H1 (cell line): ENCODE data around the gene UBQLN3. TPM values are rescaled to one million over a fixed set of nuclear protein-coding genes. Genes with fewer than 3 reads are reported as not detected.

Experiments used
- CTCF ChIA-PET: fragments of 300-600 bp; sonication (Branson Sonifier 250); formaldehyde crosslinking; loops from one replicate; lab custom pipeline; 2021; ENCODE audit not compliant: partially characterized antibody; lab: Charles Lee
- POLR2A ChIA-PET: fragments of 300-600 bp; sonication (Branson Sonifier 250); formaldehyde crosslinking; loops from one replicate; lab custom pipeline; 2021; ENCODE audit warnings: inconsistent platforms; ENCODE audit not compliant: partially characterized antibody; lab: Charles Lee
- DNase-seq, 2 experiments: peaks; one replicate each; pipeline versions ENCODE4 v3.0.0 to v3.0.0-alpha.2; 2010 to 2022; ENCODE audit warnings: low spot score in 2 of 2, low read depth in 1 of 2, mixed read lengths in 1 of 2
- FAIRE-seq: peaks from 2 replicates; lab custom pipeline; 2011; peaks lifted over from hg19 to GRCh38; lab: Jason Lieb, UNC
- H2AFZ ChIP-seq: 2 replicates; pipeline ENCODE4 v1.8.1; 2012; ENCODE audit warnings: low read length, inconsistent platforms
- H2AK5ac ChIP-seq: 2 replicates; pipeline ENCODE4 v1.6.1; 2013; ENCODE audit warnings: low read depth, low read length
- H2BK120ac ChIP-seq: replicated peaks from 2 replicates; pipeline ENCODE3; 2013; ENCODE audit warnings: low read depth, low read length, inconsistent platforms
- H2BK12ac ChIP-seq: 2 replicates; pipeline ENCODE4 v1.6.1; 2013; ENCODE audit warnings: low read depth, low read length
- H2BK15ac ChIP-seq: 2 replicates; pipeline ENCODE4 v1.6.1; 2013; ENCODE audit warnings: low read length
- H2BK20ac ChIP-seq: 2 replicates; pipeline ENCODE4 v1.6.1; 2013; ENCODE audit warnings: low read length
- H2BK5ac ChIP-seq: 2 replicates; pipeline ENCODE4 v1.6.1; 2013; ENCODE audit warnings: low read depth, low read length
- H3K14ac ChIP-seq: 2 replicates; pipeline ENCODE4 v1.6.1; 2013; ENCODE audit warnings: inconsistent platforms; ENCODE audit not compliant: insufficient read length
- H3K18ac ChIP-seq: 2 replicates; pipeline ENCODE4 v1.6.1; 2013; ENCODE audit warnings: low read length; ENCODE audit errors: extremely low read depth
- H3K23ac ChIP-seq: 2 replicates; pipeline ENCODE4 v1.6.1; 2013; ENCODE audit warnings: inconsistent platforms; ENCODE audit not compliant: insufficient read length
- H3K23me2 ChIP-seq: 2 replicates; pipeline ENCODE4 v1.6.1; 2013; ENCODE audit warnings: low read depth, low read length
- H3K27ac ChIP-seq: 2 replicates; pipeline ENCODE4 v1.6.1; 2011; ENCODE audit warnings: low read depth, low read length, inconsistent platforms
- H3K27me3 ChIP-seq, 4 experiments: replicated peaks in 1 of 4; 1 replicate in 1 of 4; 2 replicates in 3 of 4; pipeline versions ENCODE4 v1.6.1 to v1.8.1; 2011 to 2013; ENCODE audit warnings: low read length in 3 of 4, mild to moderate bottlenecking in 3 of 4, inconsistent platforms in 2 of 4, mixed read lengths in 2 of 4, moderate library complexity in 1 of 4; ENCODE audit not compliant: control insufficient read depth in 3 of 4, insufficient read depth in 3 of 4; ENCODE audit errors: extremely low read depth in 1 of 4
- H3K36me3 ChIP-seq, 4 experiments: 2 replicates each; pipeline versions ENCODE4 v1.6.1 to v1.8.1; 2011 to 2013; ENCODE audit warnings: mild to moderate bottlenecking in 4 of 4, low read length in 3 of 4, moderate library complexity in 2 of 4, control low read depth in 1 of 4, inconsistent platforms in 1 of 4; ENCODE audit not compliant: insufficient read depth in 4 of 4, control insufficient read depth in 2 of 4
- H3K4ac ChIP-seq: replicated peaks from 2 replicates; pipeline ENCODE3; 2013; ENCODE audit warnings: low read length, low read depth, mixed read lengths, inconsistent platforms; ENCODE audit not compliant: insufficient read length
- H3K4me1 ChIP-seq, 4 experiments: replicated peaks in 1 of 4; 1 replicate in 1 of 4; 2 replicates in 3 of 4; pipeline versions ENCODE4 v1.6.1 to v1.8.1; 2011 to 2013; ENCODE audit warnings: low read length in 3 of 4, inconsistent platforms in 2 of 4, mixed read lengths in 1 of 4; ENCODE audit not compliant: insufficient read depth in 4 of 4, control insufficient read depth in 3 of 4
- H3K4me2 ChIP-seq, 2 experiments: 2 replicates each; pipeline versions ENCODE4 v1.6.1 to v1.8.1; 2011 to 2013; ENCODE audit warnings: low read depth in 2 of 2, low read length in 2 of 2, control low read depth in 1 of 2, inconsistent platforms in 1 of 2, mild to moderate bottlenecking in 1 of 2; ENCODE audit not compliant: insufficient read depth in 1 of 2
- H3K4me3 ChIP-seq, 4 experiments: fragments of 200-600, 300-600 bp in 1 of 4; sonication (generic), shearing (Covaris generic), sonication (Bioruptor Twin) in 1 of 4; 2 replicates each; pipeline versions ENCODE4 v1.5.1 to v1.8.1; 2011 to 2016; ENCODE audit warnings: low read length in 4 of 4, low read depth in 3 of 4, control low read depth in 2 of 4, inconsistent platforms in 2 of 4, mild to moderate bottlenecking in 2 of 4, mixed read lengths in 1 of 4, moderate library complexity in 1 of 4; ENCODE audit not compliant: insufficient read depth in 2 of 4; ENCODE audit errors: extremely low read depth in 1 of 4
- H3K56ac ChIP-seq: replicated peaks from 2 replicates; pipeline ENCODE3; 2013; ENCODE audit warnings: low read depth, mild to moderate bottlenecking, mixed read lengths, low read length, inconsistent platforms; ENCODE audit not compliant: insufficient read length
- H3K79me1 ChIP-seq: 2 replicates; pipeline ENCODE4 v1.6.1; 2013; ENCODE audit warnings: low read depth, low read length, control low read depth
- H3K79me2 ChIP-seq, 2 experiments: 2 replicates each; pipeline versions ENCODE4 v1.6.1 to v1.8.1; 2012 to 2013; ENCODE audit warnings: low read length in 2 of 2, mild to moderate bottlenecking in 2 of 2, inconsistent platforms in 1 of 2; ENCODE audit not compliant: insufficient read depth in 2 of 2, control insufficient read depth in 1 of 2
- H3K9ac ChIP-seq, 4 experiments: replicated peaks in 1 of 4; 1 replicate in 1 of 4; 2 replicates in 3 of 4; pipeline versions ENCODE4 v1.6.1 to v1.8.1; 2011 to 2013; ENCODE audit warnings: low read depth in 3 of 4, low read length in 3 of 4, control low read depth in 2 of 4, mild to moderate bottlenecking in 2 of 4, moderate library complexity in 2 of 4, inconsistent platforms in 1 of 4; ENCODE audit errors: extremely low read depth in 1 of 4
- H3K9me3 ChIP-seq, 2 experiments: 2 replicates each; pipeline versions ENCODE4 v1.6.1 to v1.8.1; 2012 to 2013; ENCODE audit warnings: mild to moderate bottlenecking in 2 of 2, moderate library complexity in 2 of 2, control low read depth in 1 of 2, inconsistent platforms in 1 of 2, low read depth in 1 of 2, low read length in 1 of 2, mixed read lengths in 1 of 2; ENCODE audit not compliant: insufficient read depth in 2 of 2
- H4K20me1 ChIP-seq, 2 experiments: replicated peaks in 1 of 2; 2 replicates each; pipeline versions ENCODE3 to v1.8.1; 2011 to 2013; ENCODE audit warnings: inconsistent platforms in 2 of 2, low read length in 2 of 2, mild to moderate bottlenecking in 1 of 2; ENCODE audit not compliant: insufficient read depth in 2 of 2, control insufficient read depth in 1 of 2
- H4K5ac ChIP-seq: 2 replicates; pipeline ENCODE4 v1.6.1; 2013; ENCODE audit warnings: low read length, low read depth, mixed read lengths, inconsistent platforms; ENCODE audit not compliant: insufficient read length
- H4K8ac ChIP-seq: 2 replicates; pipeline ENCODE4 v1.8.0; 2013; ENCODE audit warnings: mild to moderate bottlenecking, moderate library complexity, low read length, inconsistent platforms; ENCODE audit not compliant: insufficient read depth; ENCODE audit errors: extremely low read depth
- H4K91ac ChIP-seq: replicated peaks from 2 replicates; pipeline ENCODE3; 2013; ENCODE audit warnings: low read length, mixed read lengths, inconsistent platforms; ENCODE audit not compliant: insufficient read length
- BACH1 ChIP-seq: IDR thresholded peaks from 2 replicates; pipeline ENCODE4 v1.6.1; 2012; ENCODE audit warnings: low read length, improper control_type of control experiment
- BRCA1 ChIP-seq: IDR thresholded peaks from 2 replicates; pipeline ENCODE4 v1.6.1; 2012; ENCODE audit warnings: low read depth, low read length, improper control_type of control experiment
- CHD2 ChIP-seq: IDR thresholded peaks from 2 replicates; pipeline ENCODE4 v1.6.1; 2012; ENCODE audit warnings: low read length, improper control_type of control experiment
- EP300 ChIP-seq, 2 experiments: IDR thresholded peaks; 1 replicate in 1 of 2; 2 replicates in 1 of 2; pipeline ENCODE4 v1.6.1; 2011 to 2012; ENCODE audit warnings: low read depth in 2 of 2, low read length in 2 of 2, mild to moderate bottlenecking in 2 of 2, borderline replicate concordance in 1 of 2, inconsistent platforms in 1 of 2, moderate library complexity in 1 of 2
- HDAC6 ChIP-seq: IDR thresholded peaks from one replicate; pipeline ENCODE4 v1.7.1; 2012; ENCODE audit warnings: low read depth, mild to moderate bottlenecking, inconsistent platforms, low read length, moderate library complexity
- KDM5A ChIP-seq: fragments of 200-600 bp; IDR thresholded peaks from 2 replicates; pipeline ENCODE4 v1.7.1; 2012; ENCODE audit warnings: mild to moderate bottlenecking, low read length, inconsistent platforms, mixed read lengths
- POLR2A ChIP-seq, 2 experiments: IDR thresholded peaks; 1 replicate in 1 of 2; 2 replicates in 1 of 2; pipeline ENCODE4 v1.6.1; 2011; ENCODE audit warnings: low read depth in 2 of 2, low read length in 2 of 2, mild to moderate bottlenecking in 2 of 2; ENCODE audit errors: control extremely low read depth in 1 of 2
- POLR2AphosphoS5 ChIP-seq: IDR thresholded peaks from 2 replicates; pipeline ENCODE4 v1.6.1; 2011; ENCODE audit warnings: low read depth, low read length
- RBBP5 ChIP-seq: IDR thresholded peaks from 2 replicates; pipeline ENCODE4 v1.7.1; 2012; ENCODE audit warnings: low read depth, mild to moderate bottlenecking, inconsistent platforms, low read length, moderate library complexity, borderline replicate concordance
- RFX5 ChIP-seq: IDR thresholded peaks from 2 replicates; pipeline ENCODE4 v1.6.1; 2011; ENCODE audit warnings: low read depth, low read length, improper control_type of control experiment, borderline replicate concordance
- SIRT6 ChIP-seq: IDR thresholded peaks from one replicate; pipeline ENCODE4 v1.7.1; 2012; ENCODE audit warnings: low read length, inconsistent platforms
- SUZ12 ChIP-seq: fragments of 200-600 bp; sonication (generic); IDR thresholded peaks from 2 replicates; pipeline ENCODE4 v1.6.1; 2012; ENCODE audit warnings: mild to moderate bottlenecking, inconsistent platforms, low read length, moderate library complexity, mixed read lengths
- TCF12 ChIP-seq: IDR thresholded peaks from 2 replicates; pipeline ENCODE4 v1.6.1; 2011; ENCODE audit warnings: low read depth, mild to moderate bottlenecking, low read length
- TEAD4 ChIP-seq: IDR thresholded peaks from 2 replicates; pipeline ENCODE4 v1.6.1; 2012; ENCODE audit warnings: low read depth, low read length, inconsistent platforms, mixed read lengths
- YY1 ChIP-seq: IDR thresholded peaks from 2 replicates; pipeline ENCODE4 v1.6.1; 2011; ENCODE audit warnings: low read depth, mild to moderate bottlenecking, low read length
- ZNF274 ChIP-seq: IDR thresholded peaks from 2 replicates; pipeline ENCODE4 v1.7.0; 2012; ENCODE audit warnings: low read length, borderline replicate concordance; ENCODE audit errors: extremely low read depth
- WGBS, 2 experiments: shearing (Covaris generic) in 1 of 2; methylation state at CpG; one replicate each; pipeline versions ENCODE4 v1.1.6 to v1.1.7; 2013 to 2015; ENCODE audit warnings: low lambda C conversion rate in 2 of 2, mixed read lengths in 2 of 2, inconsistent platforms in 1 of 2, low coverage in 1 of 2, missing lambda C conversion rate in 1 of 2; ENCODE audit not compliant: insufficient replicate concordance in 2 of 2, insufficient coverage in 1 of 2, insufficient read length in 1 of 2; ENCODE audit errors: extremely low coverage in 1 of 2, missing lambda C conversion rate in 1 of 2; 5-methylcytosine and 5-hydroxymethylcytosine counted together
- polyA plus RNA-seq, 7 experiments: library from polyadenylated mRNA; depleted of rRNA in 3 of 7; stranded (reverse) in 5 of 7; unstranded in 2 of 7; fragments of >200 nt in 5 of 7; fragments of 200-250 nt in 2 of 7; gene quantifications; 1 replicate in 5 of 7; 2 replicates in 1 of 7; 4 replicates in 1 of 7; pipeline versions ENCODE4 v1.2.1 to v1.2.3, GENCODE V29; 2011 to 2013; ENCODE audit warnings: missing spikeins in 2 of 7, mixed read lengths in 2 of 7
- total RNA-seq: library from RNA; stranded (reverse); fragmentation: NEBNext Ultra II Directional; extraction: Animal tissue kit (Norgen Biotek cat#: 25700); gene quantifications from 2 replicates; pipeline ENCODE4 v1.2.1, GENCODE V29; 2021

The UBQLN3 gene
- total and polyA plus RNA-seq, 2 of the 8 experiments (the other 6 are each of a cell fraction or from before 2014, with no cell fraction given) = not detected

- no peaks in the 10 kb centered on the region for H3K79me1 ChIP-seq
- H3K36me3 ChIP-seq = no peaks in the 10 kb centered on the region
- CTCF ChIA-PET = no interaction called here
- H2BK12ac ChIP-seq = no peak overlapping the region
- no peak overlapping the region for H2AFZ ChIP-seq
- H3K56ac ChIP-seq = no peak overlapping the region
- no peaks in the 10 kb centered on the region for H3K9me3 ChIP-seq
- POLR2A ChIA-PET = no interaction called here
- H4K20me1 ChIP-seq = no peaks in the 10 kb centered on the region
- H4K91ac ChIP-seq = no peak overlapping the region
- H2AK5ac ChIP-seq = no peak overlapping the region
- H3K4me2 ChIP-seq = no peak overlapping the region
- H4K8ac ChIP-seq = no peak overlapping the region
- H4K5ac ChIP-seq = no peak overlapping the region
- no peak overlapping the region for H3K23ac ChIP-seq
- H3K4ac ChIP-seq = no peak overlapping the region
- no peak overlapping the region for H3K18ac ChIP-seq
- DNase-seq (no peak), FAIRE-seq (no peak)
- H3K23me2 ChIP-seq = no peaks in the 10 kb centered on the region
- no peak overlapping the region for H2BK120ac ChIP-seq
- H2BK5ac ChIP-seq = no peak overlapping the region
- no peak overlapping the region for H2BK15ac ChIP-seq
- no peak overlapping the region for H3K14ac ChIP-seq
- H3K9ac ChIP-seq = no peak overlapping the region
- no peaks in the 10 kb centered on the region for H3K4me1 ChIP-seq
- 89% methylated on average over 5 of the region's 5 CpGs; no CpG with 5 or more reads in 1 of the 2 experiments for WGBS, 2 experiments
- H3K27ac ChIP-seq = no peak overlapping the region
- no peaks in the 10 kb centered on the region for H3K27me3 ChIP-seq
- no peaks in the 10 kb centered on the region for H3K79me2 ChIP-seq
- no peak overlapping the region for H3K4me3 ChIP-seq
- H2BK20ac ChIP-seq = no peak overlapping the region
- no peak for TF ChIP-seq KDM5A
- no peak for TF ChIP-seq YY1
- TF ChIP-seq CHD2 = no peak
- no peak for TF ChIP-seq POLR2A (IDR thresholded peaks at IDR 0.05; ENCODE audit: control extremely low read depth in 1 of 2, low read depth in 2 of 2, low read length in 2 of 2)
- TF ChIP-seq RBBP5 = no peak
- no peak for TF ChIP-seq RFX5
- TF ChIP-seq HDAC6 = no peak
- no peak for TF ChIP-seq SUZ12
- TF ChIP-seq ZNF274 = no peak
- TF ChIP-seq SIRT6 = no peak
- TF ChIP-seq EP300 (IDR thresholded peaks at IDR 0.05; ENCODE audit: borderline replicate concordance in 1 of 2, low read depth in 2 of 2, low read length in 2 of 2) = no peak
- TF ChIP-seq TCF12 = no peak
- TF ChIP-seq POLR2AphosphoS5 = no peak
- TF ChIP-seq BACH1 = no peak
- no peak for TF ChIP-seq TEAD4
- no peak for TF ChIP-seq BRCA1
These were observed 40.8 kb upstream of the UBQLN3 start for GRCh38 chr11:5550440-5551095.
